GM12865 (cell line): ENCODE data around the gene ERVMER34-1.

Source experiments
- DNase-seq: peaks from one replicate; pipeline ENCODE4 v3.0.0; 2010; ENCODE audit warnings: low read depth
- H3K4me3 ChIP-seq: 2 replicates; pipeline ENCODE4 v1.5.1; 2011; ENCODE audit warnings: mild to moderate bottlenecking, low read depth, low read length, control low read depth
- CTCF ChIP-seq: IDR thresholded peaks from 2 replicates; pipeline ENCODE4 v1.5.1; 2011; ENCODE audit warnings: low read length, control low read depth, low read depth, inconsistent platforms; ENCODE audit not compliant: insufficient read depth; ENCODE audit errors: missing control alignments

ERVMER34-1 gene

DNA sequence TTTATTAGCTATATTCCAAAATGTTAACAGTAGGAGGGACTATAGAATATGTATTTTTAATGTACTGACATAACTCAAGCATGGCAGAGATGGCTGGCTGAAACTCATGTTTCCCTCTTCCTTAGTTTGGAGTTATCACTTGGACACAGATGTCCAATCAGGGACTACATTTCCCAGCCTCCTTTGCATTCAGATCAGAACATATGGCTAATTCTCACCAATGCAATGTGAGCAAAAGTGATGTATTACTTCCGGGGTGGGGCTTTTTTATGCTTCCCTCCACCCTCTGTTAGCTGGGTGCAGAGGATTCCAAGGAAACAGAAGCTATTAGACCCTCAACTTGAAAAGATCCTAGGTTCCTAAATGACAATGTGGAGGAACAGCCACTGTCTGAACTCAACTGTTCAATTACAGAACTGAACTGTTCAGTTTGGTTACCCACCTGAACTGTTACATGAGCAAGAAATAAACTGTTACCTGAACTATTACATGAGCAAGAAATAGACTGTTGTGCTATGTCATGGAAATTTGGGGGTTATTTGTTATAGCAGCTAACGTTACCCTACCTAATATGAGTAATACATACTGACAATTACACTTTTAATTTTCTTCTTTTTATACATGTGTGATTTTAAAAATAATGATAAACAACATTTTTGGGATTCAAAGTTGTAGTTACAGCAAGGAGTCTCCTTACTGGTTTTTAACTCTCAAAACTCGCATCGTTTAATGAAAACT is 29.6 kb upstream of the ERVMER34-1 start:
- no peak for TF ChIP-seq CTCF
- no peak overlapping the region for H3K4me3 ChIP-seq
- DNase-seq: no peak

DNA sequence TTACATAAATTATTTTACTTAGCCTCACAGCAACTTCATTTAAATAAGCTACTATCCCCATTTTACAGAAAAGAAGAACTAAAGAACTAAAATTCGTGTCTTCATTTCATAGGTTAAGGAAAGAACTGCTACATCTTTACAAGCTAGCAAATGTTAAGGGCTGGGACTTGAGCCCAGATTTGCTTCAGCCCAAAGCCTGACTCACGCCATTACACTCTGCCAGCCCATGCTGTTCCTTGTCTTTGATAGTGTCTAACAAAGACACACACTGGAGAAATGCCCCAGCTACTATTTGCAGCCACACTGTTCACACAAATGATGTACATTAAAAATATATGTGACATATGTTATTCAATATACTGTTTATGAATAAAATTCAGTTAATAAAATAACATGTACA is 29.0 kb upstream of the ERVMER34-1 start:
- no peak overlapping the region for H3K4me3 ChIP-seq
- DNase-seq: no peak
- TF ChIP-seq CTCF: no peak

GRCh38 chr4:52760256-52760655 is 9.0 kb upstream of the ERVMER34-1 start:
- TF ChIP-seq CTCF: no peak
- DNase-seq: no peak
- no peak overlapping the region for H3K4me3 ChIP-seq

DNA sequence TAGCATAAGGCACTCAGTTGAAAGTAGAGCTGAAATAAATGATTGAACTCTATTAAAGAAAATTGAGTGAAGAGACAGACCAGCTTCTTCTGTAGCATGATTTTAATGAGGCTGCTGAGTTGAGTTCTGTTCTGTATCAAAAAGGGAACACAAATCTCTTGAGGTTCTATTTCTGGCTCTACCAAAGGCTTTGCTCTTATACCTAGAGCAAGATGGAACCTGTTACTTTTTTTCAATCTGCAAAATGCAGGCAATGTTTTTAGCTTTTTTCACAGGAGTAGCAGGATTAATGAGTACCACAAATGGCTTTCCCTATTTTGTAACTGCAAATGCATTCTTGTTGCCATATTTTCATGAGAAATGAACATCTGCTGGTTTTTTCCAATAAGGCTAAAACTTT is 4.2 kb upstream of the ERVMER34-1 start:
- no peak overlapping the region for H3K4me3 ChIP-seq
- TF ChIP-seq CTCF: no peak
- DNase-seq: no peak

- no peak for TF ChIP-seq CTCF
- no peak for DNase-seq
- no peak overlapping the region for H3K4me3 ChIP-seq
Observed at GRCh38 chr4:52752936-52753335, 1.7 kb upstream of the ERVMER34-1 start.

- no peak overlapping the region; the same call in 1 of the 2 replicates for H3K4me3 ChIP-seq
- no peak for TF ChIP-seq CTCF
- no peak for DNase-seq
Observed at GRCh38 chr4:52751487-52751911, 274 bp upstream of the ERVMER34-1 start.

DNA sequence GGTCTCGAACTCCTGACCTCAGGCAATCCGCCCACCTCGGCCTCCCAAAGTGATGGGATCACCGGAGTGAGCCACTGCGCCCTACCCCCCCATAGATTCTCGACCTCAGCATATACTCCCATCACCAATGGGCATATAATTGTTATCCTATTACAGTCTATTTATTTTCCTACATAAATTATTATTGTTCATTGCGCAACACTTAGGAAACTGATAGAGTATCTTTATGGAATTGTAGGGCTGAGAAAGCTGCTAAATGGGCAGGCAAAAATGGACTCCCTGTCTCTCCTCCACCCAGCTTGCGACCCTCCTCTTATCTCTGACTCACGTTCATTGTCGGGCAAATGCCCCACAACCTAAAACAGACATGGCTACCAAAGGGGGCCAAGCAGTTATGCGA is 1.0 kb downstream of the ERVMER34-1 start:
- no peak for DNase-seq
- no peak overlapping the region for H3K4me3 ChIP-seq
- no peak for TF ChIP-seq CTCF
